ENCODE results near the gene TOX2. TPM values are rescaled to one million over a fixed set of nuclear protein-coding genes. Genes with fewer than 3 reads are reported as not detected.

The TOX2 gene
- total RNA-seq, 1 experiment from 2014 or later: not detected

GRCh38 chr20:44102582-44102981, 187.9 kb downstream of the TOX2 start:
- H3K4me3 Mint-ChIP-seq (ENCODE audit: unreplicated experiment): no peak overlapping the region
- no peaks in the 10 kb centered on the region for H3K4me1 ChIP-seq
- H3K27me3 Mint-ChIP-seq (ENCODE audit: insufficient read depth, unreplicated experiment): peaks cover 28% of the 10 kb centered on the region
- no peak overlapping the region for H3K4me3 ChIP-seq (ENCODE audit: low read depth, low read length)
- TF ChIP-seq, protein P1, sequence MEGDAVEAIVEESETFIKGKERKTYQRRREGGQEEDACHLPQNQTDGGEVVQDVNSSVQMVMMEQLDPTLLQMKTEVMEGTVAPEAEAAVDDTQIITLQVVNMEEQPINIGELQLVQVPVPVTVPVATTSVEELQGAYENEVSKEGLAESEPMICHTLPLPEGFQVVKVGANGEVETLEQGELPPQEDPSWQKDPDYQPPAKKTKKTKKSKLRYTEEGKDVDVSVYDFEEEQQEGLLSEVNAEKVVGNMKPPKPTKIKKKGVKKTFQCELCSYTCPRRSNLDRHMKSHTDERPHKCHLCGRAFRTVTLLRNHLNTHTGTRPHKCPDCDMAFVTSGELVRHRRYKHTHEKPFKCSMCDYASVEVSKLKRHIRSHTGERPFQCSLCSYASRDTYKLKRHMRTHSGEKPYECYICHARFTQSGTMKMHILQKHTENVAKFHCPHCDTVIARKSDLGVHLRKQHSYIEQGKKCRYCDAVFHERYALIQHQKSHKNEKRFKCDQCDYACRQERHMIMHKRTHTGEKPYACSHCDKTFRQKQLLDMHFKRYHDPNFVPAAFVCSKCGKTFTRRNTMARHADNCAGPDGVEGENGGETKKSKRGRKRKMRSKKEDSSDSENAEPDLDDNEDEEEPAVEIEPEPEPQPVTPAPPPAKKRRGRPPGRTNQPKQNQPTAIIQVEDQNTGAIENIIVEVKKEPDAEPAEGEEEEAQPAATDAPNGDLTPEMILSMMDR (IDR thresholded peaks at IDR 0.05; ENCODE audit: insufficient read depth in 1 of 2, low read depth in 1 of 2, low read length in 1 of 2, severe bottlenecking in 1 of 2, unreplicated experiment in 1 of 2): no peak
- no peaks in the 10 kb centered on the region for H3K4me1 Mint-ChIP-seq (ENCODE audit: low read depth, unreplicated experiment)
- no peak overlapping the region for H3K27ac Mint-ChIP-seq (ENCODE audit: unreplicated experiment)
- no peaks in the 10 kb centered on the region for H3K36me3 Mint-ChIP-seq (ENCODE audit: insufficient read depth, unreplicated experiment)
- H3K36me3 ChIP-seq (ENCODE audit: control insufficient read depth, insufficient read depth, low read length): no peaks in the 10 kb centered on the region
- DNase-seq: no peak
- ChIA-PET CTCF (no interaction called here), POLR2A (no interaction called here)
- peaks cover 13% of the 10 kb centered on the region for H3K9me3 Mint-ChIP-seq (ENCODE audit: unreplicated experiment)
- H3K9me3 ChIP-seq: peaks cover under 1% of the 10 kb centered on the region; the same call in 1 of the 2 replicates
- intact Hi-C loops (cut with micrococcal nuclease; ENCODE audit: unreplicated experiment): no loop called here
- BruUV-seq (replicated peaks): no TSS peak
- H3K27me3 ChIP-seq (replicated peaks; ENCODE audit: control insufficient read depth, insufficient read depth, low read length): no peaks in the 10 kb centered on the region

DNA sequence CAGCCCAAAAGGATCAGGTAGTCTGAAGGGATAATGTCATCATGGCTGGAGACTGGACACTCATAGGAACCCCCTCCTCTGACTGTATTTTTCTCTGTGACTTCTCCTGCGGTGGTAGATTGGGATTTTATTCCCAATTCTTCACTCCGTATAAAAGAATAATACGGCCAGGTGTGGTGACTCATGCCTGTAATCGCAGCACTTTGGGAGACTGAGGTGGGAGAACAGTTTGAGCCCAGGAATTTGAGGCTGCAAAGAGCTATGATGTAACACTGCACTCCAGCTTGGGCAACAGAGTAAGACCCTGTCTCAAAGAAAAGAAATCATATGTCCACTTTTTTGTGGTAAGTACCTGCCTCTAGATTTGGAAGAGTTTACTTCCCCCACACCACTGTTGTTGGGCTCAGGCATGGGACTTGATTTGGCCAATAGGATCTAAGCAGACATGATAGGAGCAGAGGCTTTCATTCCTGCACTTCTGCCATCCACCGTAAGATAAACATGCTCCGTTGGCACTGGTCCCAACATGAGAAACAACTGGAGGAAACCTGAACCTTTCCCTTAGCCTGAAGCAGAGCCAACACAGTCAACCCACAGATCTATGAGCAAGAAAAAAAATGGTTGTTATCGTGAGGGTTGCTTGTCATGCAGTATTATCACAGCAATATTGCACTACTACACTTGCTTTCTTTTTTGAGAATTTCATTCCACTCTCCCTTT, 190.3 kb downstream of the TOX2 start:
- DNase-seq: no peak
- Histone ChIP-seq H3K27me3 (replicated peaks; ENCODE audit: control insufficient read depth, insufficient read depth, low read length) (no peaks in the 10 kb centered on the region), H3K36me3 (ENCODE audit: control insufficient read depth, insufficient read depth, low read length) (no peaks in the 10 kb centered on the region), H3K9me3 (peaks cover 16% of the 10 kb centered on the region), H3K4me3 (ENCODE audit: low read depth, low read length) (no peak overlapping the region), H3K4me1 (no peaks in the 10 kb centered on the region)
- BruUV-seq (replicated peaks): no TSS peak
- H3K4me1 Mint-ChIP-seq (ENCODE audit: low read depth, unreplicated experiment): no peaks in the 10 kb centered on the region
- no peaks in the 10 kb centered on the region for H3K36me3 Mint-ChIP-seq (ENCODE audit: insufficient read depth, unreplicated experiment)
- intact Hi-C loops (cut with micrococcal nuclease; ENCODE audit: unreplicated experiment): no loop called here
- H3K27ac Mint-ChIP-seq (ENCODE audit: unreplicated experiment): no peak overlapping the region
- H3K4me3 Mint-ChIP-seq (ENCODE audit: unreplicated experiment): no peak overlapping the region
- peaks cover 35% of the 10 kb centered on the region for H3K9me3 Mint-ChIP-seq (ENCODE audit: unreplicated experiment)
- H3K27me3 Mint-ChIP-seq (ENCODE audit: insufficient read depth, unreplicated experiment): peaks cover 26% of the 10 kb centered on the region
- TF ChIP-seq, protein P1 (IDR thresholded peaks at IDR 0.05; ENCODE audit: insufficient read depth in 1 of 2, low read depth in 1 of 2, low read length in 1 of 2, severe bottlenecking in 1 of 2, unreplicated experiment in 1 of 2): no peak
- ChIA-PET POLR2A (no interaction called here), CTCF (no interaction called here)

DNA sequence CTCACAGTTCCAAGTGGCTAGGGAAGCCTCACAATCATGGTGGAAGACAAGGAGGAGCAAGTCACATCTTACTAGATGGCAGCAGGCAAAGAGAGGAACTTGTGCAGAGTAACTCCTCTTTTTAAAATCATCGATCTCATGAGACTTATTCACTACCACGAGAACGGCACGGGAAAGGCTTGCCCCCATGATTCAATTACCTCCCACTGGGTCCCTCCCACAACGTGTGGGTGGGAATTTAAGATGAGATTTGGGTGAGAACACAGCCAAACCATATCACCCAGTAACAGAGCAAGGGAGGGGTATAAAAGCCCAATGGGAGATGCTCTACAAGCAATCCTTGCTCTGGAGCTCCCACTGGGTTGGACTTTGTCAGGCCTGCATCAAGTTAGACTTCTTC, 192.0 kb downstream of the TOX2 start:
- TF ChIP-seq, protein P1 (IDR thresholded peaks at IDR 0.05; ENCODE audit: insufficient read depth in 1 of 2, low read depth in 1 of 2, low read length in 1 of 2, severe bottlenecking in 1 of 2, unreplicated experiment in 1 of 2): no peak
- ChIA-PET POLR2A (no interaction called here), CTCF (interaction anchor here (0.8 to 2.8 kb wide), 2 partner anchors 10 to 83 kb away, joined by 6 to 10 read pairs; no protein-coding TSS in a partner anchor)
- Histone ChIP-seq H3K4me1 (no peaks in the 10 kb centered on the region), H3K4me3 (ENCODE audit: low read depth, low read length) (no peak overlapping the region), H3K27me3 (replicated peaks; ENCODE audit: control insufficient read depth, insufficient read depth, low read length) (no peaks in the 10 kb centered on the region), H3K9me3 (peaks cover 16% of the 10 kb centered on the region), H3K36me3 (ENCODE audit: control insufficient read depth, insufficient read depth, low read length) (no peaks in the 10 kb centered on the region)
- Mint-ChIP-seq H3K27me3 (ENCODE audit: insufficient read depth, unreplicated experiment) (peaks cover 21% of the 10 kb centered on the region), H3K4me1 (ENCODE audit: low read depth, unreplicated experiment) (no peaks in the 10 kb centered on the region), H3K27ac (ENCODE audit: unreplicated experiment) (no peak overlapping the region), H3K36me3 (ENCODE audit: insufficient read depth, unreplicated experiment) (no peaks in the 10 kb centered on the region), H3K9me3 (ENCODE audit: unreplicated experiment) (peaks cover 35% of the 10 kb centered on the region), H3K4me3 (ENCODE audit: unreplicated experiment) (no peak overlapping the region)
- BruUV-seq (replicated peaks): no TSS peak
- no peak for DNase-seq
- intact Hi-C loops (cut with micrococcal nuclease; ENCODE audit: unreplicated experiment): no loop called here

All from Caco-2 (cell line).